GM12864 (cell line): ENCODE measurements around the gene GDPD2.

Experiments
- DNase-seq: peaks from one replicate; pipeline ENCODE4 v3.0.0-alpha.2; 2011; ENCODE audit warnings: low read depth
- H3K4me3 ChIP-seq: 2 replicates; pipeline ENCODE4 v1.5.1; 2011; ENCODE audit warnings: mild to moderate bottlenecking, low read depth, low read length, control low read depth
- TF ChIP-seq, protein P1 (sequence below): IDR thresholded peaks from 2 replicates; pipeline ENCODE4 v1.5.1; 2011; ENCODE audit warnings: low read depth, mild to moderate bottlenecking, moderate library complexity, low read length, control low read depth, inconsistent platforms; ENCODE audit errors: missing control alignments

Gene GDPD2

DNA sequence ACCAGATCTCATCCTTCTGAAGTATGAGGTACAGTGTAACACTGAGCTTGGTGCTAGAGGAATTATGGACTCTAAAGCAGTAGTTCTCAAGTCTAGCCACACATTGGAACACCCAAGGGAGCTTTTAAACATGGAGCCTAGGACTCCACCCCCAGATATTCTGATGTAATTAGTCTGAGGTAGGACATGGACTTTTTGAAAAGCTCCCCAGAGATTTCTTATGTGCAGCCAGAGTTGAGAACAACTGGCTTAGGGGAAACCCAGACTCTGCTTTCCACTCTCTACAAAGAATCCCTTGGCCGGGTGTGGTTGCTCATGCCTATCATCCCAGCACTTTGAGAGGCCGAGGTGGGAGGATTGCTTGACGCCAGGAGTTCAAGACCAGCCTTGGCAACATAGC, 11.6 kb upstream of the GDPD2 start:
- H3K4me3 ChIP-seq = no peak overlapping the region
- TF ChIP-seq, protein P1, sequence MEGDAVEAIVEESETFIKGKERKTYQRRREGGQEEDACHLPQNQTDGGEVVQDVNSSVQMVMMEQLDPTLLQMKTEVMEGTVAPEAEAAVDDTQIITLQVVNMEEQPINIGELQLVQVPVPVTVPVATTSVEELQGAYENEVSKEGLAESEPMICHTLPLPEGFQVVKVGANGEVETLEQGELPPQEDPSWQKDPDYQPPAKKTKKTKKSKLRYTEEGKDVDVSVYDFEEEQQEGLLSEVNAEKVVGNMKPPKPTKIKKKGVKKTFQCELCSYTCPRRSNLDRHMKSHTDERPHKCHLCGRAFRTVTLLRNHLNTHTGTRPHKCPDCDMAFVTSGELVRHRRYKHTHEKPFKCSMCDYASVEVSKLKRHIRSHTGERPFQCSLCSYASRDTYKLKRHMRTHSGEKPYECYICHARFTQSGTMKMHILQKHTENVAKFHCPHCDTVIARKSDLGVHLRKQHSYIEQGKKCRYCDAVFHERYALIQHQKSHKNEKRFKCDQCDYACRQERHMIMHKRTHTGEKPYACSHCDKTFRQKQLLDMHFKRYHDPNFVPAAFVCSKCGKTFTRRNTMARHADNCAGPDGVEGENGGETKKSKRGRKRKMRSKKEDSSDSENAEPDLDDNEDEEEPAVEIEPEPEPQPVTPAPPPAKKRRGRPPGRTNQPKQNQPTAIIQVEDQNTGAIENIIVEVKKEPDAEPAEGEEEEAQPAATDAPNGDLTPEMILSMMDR = no peak
- DNase-seq = no peak

DNA sequence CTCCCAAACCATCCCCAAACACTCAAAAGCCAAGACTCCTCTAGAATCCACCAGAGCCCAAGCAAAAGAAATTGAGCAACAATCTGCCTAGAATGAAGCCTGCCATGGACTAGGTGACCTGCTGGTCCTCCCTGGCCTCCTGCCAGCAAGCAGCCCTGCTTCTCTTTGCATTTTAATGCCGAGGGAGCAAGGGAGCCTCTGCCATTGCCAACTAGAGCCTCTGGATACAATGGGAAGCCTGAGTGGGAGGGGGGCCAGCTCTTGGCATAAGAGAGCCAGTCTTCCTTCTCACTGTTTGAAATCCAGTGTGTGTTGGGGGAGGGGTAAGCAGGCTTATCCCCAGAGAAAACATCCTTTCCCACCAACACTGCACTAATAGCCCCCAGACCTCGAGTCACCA, 1.5 kb upstream of the GDPD2 start:
- TF ChIP-seq, protein P1 = no peak
- H3K4me3 ChIP-seq = no peak overlapping the region
- DNase-seq = no peak

DNA sequence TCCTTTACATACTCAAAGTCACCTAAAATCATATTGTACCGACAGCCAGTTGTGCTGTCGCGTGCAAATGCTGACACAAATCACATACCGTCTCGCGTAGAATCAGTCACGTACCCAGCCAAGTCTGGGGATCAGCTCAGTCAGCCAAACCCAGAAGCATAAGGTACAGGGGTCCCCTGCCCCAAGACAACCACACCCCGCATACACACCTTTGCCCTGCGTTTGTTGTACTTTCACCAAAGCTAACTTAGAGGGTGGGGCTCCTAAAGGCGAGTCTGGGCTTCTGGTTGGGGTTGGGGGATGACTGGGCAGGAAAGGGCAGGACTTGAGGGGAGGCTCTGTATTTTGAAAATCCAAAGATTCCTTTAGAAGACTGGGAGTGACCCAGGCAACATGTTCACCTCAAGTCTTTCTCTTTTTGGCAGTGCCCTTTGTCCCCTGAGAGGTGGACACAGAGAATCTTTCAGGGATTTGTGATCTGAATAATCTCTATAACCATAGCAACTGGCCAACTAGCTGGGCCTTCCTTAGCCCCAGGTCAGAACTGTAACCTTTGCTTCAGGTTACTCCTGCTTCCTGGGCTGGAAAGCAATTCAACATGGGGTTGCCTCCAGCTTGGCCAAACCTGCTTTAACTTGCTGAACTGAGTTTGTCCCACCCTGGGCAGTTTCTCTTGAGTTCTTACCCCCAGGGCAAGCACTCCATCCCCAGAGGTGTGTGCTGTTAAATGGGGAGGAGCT, 992 bp downstream of the GDPD2 start:
- no peak for DNase-seq
- H3K4me3 ChIP-seq = no peak overlapping the region
- TF ChIP-seq, protein P1 = no peak

DNA sequence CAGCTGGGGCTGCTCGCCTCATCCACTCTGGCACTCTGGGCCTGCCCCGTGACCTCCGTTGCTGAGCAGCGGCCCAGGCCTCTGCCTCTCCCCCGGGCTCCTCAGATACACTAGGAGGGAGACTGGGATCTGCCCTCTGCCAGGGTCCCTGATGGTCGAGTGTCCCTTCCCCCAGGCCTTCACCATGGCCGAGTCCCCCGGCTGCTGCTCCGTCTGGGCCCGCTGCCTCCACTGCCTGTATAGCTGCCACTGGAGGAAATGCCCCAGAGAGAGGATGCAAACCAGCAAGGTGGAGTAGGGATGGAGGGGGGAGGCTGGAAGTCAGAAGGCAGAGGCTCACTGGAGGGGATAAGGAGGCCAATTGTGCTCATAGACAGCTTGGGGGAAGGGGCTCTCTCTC, 1.7 kb downstream of the GDPD2 start:
- no peak for DNase-seq
- TF ChIP-seq, protein P1 = no peak
- no peak overlapping the region for H3K4me3 ChIP-seq

DNA sequence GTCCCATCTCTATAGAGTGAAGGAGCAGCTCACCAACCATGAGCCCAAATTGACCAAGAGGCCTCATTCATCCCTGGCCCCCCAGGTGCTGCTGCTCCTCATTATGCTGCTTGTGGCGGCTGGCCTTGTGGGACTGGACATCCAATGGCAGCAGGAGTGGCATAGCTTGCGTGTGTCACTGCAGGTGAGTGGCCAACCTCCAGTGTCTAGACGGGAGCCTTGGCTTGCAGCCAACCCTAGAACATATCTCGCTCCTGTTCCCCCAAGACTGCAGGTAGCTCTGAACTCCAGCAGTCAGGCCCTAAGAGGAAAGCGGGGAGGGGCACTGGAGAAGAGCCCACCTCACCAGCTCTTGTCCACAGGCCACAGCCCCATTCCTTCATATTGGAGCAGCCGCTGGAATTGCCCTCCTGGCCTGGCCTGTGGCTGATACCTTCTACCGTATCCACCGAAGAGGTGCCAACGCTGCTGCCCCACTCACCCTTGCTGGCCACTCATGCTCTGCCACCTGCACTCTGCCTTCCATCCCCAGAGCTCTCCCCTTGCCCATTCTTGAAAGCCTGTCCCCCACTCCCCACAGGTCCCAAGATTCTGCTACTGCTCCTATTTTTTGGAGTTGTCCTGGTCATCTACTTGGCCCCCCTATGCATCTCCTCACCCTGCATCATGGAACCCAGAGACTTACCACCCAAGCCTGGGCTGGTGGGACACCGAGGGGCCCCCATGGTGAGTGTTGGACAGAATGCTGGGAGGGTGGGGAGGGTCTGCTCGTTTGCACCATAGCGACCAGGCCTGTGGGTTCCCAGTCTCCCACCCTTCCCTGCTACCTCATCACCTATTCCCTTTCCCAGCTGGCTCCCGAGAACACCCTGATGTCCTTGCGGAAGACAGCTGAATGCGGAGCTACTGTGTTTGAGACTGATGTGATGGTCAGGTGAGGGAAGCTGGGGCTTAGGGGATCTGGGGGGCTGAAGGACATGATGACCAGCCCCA, 3.5 kb downstream of the GDPD2 start:
- no peak for DNase-seq
- no peak overlapping the region for H3K4me3 ChIP-seq
- TF ChIP-seq, protein P1 = no peak

DNA sequence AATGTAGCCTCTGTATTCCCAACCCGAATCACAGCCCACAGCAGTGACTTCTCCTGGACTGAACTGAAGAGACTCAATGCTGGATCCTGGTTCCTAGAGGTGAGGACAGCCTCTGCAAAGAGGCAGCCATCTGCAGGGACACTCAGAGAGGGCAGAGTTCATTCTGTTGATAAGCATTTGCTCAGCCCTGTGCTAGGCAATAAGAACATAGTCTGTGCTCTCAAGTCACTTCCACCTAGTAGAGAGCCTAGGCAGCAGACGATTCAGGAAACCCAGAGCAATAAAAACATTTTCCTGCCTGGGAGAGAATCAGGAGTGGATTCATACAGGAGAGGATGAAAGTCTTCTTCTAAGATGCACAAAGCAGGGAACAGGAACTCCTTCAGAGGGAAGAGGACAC, 4.3 kb downstream of the GDPD2 start:
- TF ChIP-seq, protein P1 = no peak
- H3K4me3 ChIP-seq = no peak overlapping the region
- DNase-seq = no peak

DNA sequence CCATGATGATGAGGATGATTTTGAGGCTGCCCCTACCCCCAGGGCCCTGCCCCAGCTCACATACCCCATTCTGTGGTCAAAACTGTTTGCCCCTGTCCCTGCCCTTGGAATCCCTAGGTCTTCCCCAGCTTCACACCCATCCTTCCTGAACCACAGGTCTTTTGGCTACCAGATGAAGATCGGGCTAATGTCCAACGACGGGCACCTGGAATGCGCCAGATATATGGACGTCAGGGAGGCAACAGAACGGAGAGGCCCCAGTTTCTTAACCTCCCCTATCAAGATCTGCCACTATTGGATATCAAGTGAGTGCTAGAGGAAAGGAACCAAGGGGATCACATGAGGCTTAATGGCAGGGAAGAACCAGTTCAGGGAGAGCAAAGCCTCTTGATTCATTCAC, 6.6 kb downstream of the GDPD2 start:
- no peak for DNase-seq
- TF ChIP-seq, protein P1 = no peak
- H3K4me3 ChIP-seq = no peak overlapping the region
